ENCODE results near the gene SLC37A1. TPM values are rescaled to one million over a fixed set of nuclear protein-coding genes. Genes with fewer than 3 reads are reported as not detected.

Gene SLC37A1
- total RNA-seq, 1 experiment from 2014 or later, result 15.0 TPM

DNA sequence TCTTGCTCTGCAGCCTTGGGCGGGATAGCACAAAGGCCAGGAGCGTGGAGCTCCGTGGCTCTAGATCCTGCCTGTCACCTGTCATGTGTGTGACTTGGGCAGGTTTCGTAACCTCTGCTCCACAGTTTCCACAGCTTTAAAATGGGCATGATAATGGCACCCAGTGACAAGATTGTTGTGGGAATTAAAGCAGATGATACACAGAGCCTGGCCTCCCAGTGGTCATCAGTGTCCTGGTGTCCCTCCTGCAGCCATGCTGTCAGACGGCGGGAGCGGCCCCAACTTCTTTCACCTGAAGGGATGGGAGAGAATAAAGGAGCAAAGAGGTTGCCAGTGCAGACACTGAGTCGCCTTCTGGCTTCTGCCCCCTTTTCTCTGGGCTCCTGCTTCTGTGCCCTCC, 61.5 kb downstream of the SLC37A1 start:
- TF ChIP-seq FOSL1 (IDR thresholded peaks at IDR 0.05; ENCODE audit: low read depth), result no peak
- no peak for TF ChIP-seq SIN3A (IDR thresholded peaks at IDR 0.05; ENCODE audit: low read depth)
- TF ChIP-seq CBX3 (IDR thresholded peaks at IDR 0.05; ENCODE audit: low read depth), result no peak
- TF ChIP-seq, protein P1, sequence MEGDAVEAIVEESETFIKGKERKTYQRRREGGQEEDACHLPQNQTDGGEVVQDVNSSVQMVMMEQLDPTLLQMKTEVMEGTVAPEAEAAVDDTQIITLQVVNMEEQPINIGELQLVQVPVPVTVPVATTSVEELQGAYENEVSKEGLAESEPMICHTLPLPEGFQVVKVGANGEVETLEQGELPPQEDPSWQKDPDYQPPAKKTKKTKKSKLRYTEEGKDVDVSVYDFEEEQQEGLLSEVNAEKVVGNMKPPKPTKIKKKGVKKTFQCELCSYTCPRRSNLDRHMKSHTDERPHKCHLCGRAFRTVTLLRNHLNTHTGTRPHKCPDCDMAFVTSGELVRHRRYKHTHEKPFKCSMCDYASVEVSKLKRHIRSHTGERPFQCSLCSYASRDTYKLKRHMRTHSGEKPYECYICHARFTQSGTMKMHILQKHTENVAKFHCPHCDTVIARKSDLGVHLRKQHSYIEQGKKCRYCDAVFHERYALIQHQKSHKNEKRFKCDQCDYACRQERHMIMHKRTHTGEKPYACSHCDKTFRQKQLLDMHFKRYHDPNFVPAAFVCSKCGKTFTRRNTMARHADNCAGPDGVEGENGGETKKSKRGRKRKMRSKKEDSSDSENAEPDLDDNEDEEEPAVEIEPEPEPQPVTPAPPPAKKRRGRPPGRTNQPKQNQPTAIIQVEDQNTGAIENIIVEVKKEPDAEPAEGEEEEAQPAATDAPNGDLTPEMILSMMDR (IDR thresholded peaks at IDR 0.05 in 2 of 3, conservative IDR thresholded peaks at IDR 0.05 in 1 of 3; ENCODE audit: borderline replicate concordance in 1 of 3, insufficient read depth in 1 of 3, low read depth in 2 of 3, low read length in 2 of 3), result no peak
- TF ChIP-seq EZH2 (IDR thresholded peaks at IDR 0.05), result no peak
- TF ChIP-seq POLR2AphosphoS5 (IDR thresholded peaks at IDR 0.05; ENCODE audit: low read depth, low read length), result no peak
- TF ChIP-seq, protein P2, sequence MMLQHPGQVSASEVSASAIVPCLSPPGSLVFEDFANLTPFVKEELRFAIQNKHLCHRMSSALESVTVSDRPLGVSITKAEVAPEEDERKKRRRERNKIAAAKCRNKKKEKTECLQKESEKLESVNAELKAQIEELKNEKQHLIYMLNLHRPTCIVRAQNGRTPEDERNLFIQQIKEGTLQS (IDR thresholded peaks at IDR 0.05), result no peak
- no peak for TF ChIP-seq TCF7L2 (IDR thresholded peaks at IDR 0.05; ENCODE audit: borderline replicate concordance, extremely low read depth, insufficient read depth, insufficient read length)
- TF ChIP-seq, protein P3, sequence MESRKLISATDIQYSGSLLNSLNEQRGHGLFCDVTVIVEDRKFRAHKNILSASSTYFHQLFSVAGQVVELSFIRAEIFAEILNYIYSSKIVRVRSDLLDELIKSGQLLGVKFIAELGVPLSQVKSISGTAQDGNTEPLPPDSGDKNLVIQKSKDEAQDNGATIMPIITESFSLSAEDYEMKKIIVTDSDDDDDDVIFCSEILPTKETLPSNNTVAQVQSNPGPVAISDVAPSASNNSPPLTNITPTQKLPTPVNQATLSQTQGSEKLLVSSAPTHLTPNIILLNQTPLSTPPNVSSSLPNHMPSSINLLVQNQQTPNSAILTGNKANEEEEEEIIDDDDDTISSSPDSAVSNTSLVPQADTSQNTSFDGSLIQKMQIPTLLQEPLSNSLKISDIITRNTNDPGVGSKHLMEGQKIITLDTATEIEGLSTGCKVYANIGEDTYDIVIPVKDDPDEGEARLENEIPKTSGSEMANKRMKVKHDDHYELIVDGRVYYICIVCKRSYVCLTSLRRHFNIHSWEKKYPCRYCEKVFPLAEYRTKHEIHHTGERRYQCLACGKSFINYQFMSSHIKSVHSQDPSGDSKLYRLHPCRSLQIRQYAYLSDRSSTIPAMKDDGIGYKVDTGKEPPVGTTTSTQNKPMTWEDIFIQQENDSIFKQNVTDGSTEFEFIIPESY (IDR thresholded peaks at IDR 0.05; ENCODE audit: extremely low read depth, insufficient replicate concordance, low read length), result no peak
- TF ChIP-seq CEBPB (IDR thresholded peaks at IDR 0.05; ENCODE audit: low read depth), result no peak
- no peak for TF ChIP-seq YY1 (IDR thresholded peaks at IDR 0.05; ENCODE audit: extremely low read depth, insufficient replicate concordance, low read depth, low read length)
- TF ChIP-seq SP1 (IDR thresholded peaks at IDR 0.05; ENCODE audit: low read depth), result no peak
- TF ChIP-seq ZNF274 (IDR thresholded peaks at IDR 0.05; ENCODE audit: low read depth, low read length), result no peak
- TF ChIP-seq, protein P4, sequence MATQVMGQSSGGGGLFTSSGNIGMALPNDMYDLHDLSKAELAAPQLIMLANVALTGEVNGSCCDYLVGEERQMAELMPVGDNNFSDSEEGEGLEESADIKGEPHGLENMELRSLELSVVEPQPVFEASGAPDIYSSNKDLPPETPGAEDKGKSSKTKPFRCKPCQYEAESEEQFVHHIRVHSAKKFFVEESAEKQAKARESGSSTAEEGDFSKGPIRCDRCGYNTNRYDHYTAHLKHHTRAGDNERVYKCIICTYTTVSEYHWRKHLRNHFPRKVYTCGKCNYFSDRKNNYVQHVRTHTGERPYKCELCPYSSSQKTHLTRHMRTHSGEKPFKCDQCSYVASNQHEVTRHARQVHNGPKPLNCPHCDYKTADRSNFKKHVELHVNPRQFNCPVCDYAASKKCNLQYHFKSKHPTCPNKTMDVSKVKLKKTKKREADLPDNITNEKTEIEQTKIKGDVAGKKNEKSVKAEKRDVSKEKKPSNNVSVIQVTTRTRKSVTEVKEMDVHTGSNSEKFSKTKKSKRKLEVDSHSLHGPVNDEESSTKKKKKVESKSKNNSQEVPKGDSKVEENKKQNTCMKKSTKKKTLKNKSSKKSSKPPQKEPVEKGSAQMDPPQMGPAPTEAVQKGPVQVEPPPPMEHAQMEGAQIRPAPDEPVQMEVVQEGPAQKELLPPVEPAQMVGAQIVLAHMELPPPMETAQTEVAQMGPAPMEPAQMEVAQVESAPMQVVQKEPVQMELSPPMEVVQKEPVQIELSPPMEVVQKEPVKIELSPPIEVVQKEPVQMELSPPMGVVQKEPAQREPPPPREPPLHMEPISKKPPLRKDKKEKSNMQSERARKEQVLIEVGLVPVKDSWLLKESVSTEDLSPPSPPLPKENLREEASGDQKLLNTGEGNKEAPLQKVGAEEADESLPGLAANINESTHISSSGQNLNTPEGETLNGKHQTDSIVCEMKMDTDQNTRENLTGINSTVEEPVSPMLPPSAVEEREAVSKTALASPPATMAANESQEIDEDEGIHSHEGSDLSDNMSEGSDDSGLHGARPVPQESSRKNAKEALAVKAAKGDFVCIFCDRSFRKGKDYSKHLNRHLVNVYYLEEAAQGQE (IDR thresholded peaks at IDR 0.05; ENCODE audit: low read depth), result no peak
- TF ChIP-seq POLR2A (IDR thresholded peaks at IDR 0.05; ENCODE audit: borderline replicate concordance, extremely low read depth, insufficient read depth, insufficient read length), result no peak
- no peak for TF ChIP-seq EGR1 (IDR thresholded peaks at IDR 0.05; ENCODE audit: low read depth)
- no peak for TF ChIP-seq EZH2phosphoT487 (IDR thresholded peaks at IDR 0.05; ENCODE audit: borderline replicate concordance)
- no peak for TF ChIP-seq ZFX (IDR thresholded peaks at IDR 0.05)
- Histone ChIP-seq H4K20me1 (ENCODE audit: insufficient read depth) (no peaks in the 10 kb centered on the region), H3K4me3 (replicated peaks in 1 of 2; ENCODE audit: low read depth in 1 of 2, low read length in 2 of 2) (no peak overlapping the region), H2AFZ (ENCODE audit: low read depth, low read length, poor library complexity, severe bottlenecking) (no peak overlapping the region), H3K9ac (ENCODE audit: low read length) (no peak overlapping the region), H3K9me2 (ENCODE audit: insufficient read depth) (no peaks in the 10 kb centered on the region), H3K27ac (ENCODE audit: low read depth, low read length) (no peak overlapping the region), H3K9me3 (ENCODE audit: control insufficient read depth in 1 of 2, insufficient read depth in 1 of 2, low read depth in 1 of 2, low read length in 2 of 2) (no peaks in the 10 kb centered on the region; a peak in 2 of 4 replicates), H3K36me3 (ENCODE audit: control insufficient read depth in 1 of 2, insufficient read depth in 2 of 2, low read length in 2 of 2) (no peaks in the 10 kb centered on the region), H3K4me1 (ENCODE audit: control insufficient read depth in 1 of 2, insufficient read depth in 2 of 2, low read length in 2 of 2) (no peaks in the 10 kb centered on the region), H3K4me2 (ENCODE audit: low read length) (no peak overlapping the region), H3K27me3 (ENCODE audit: insufficient read depth, low read length) (no peaks in the 10 kb centered on the region), H3K79me2 (ENCODE audit: insufficient read depth, low read length) (no peaks in the 10 kb centered on the region)
- POLR2A ChIA-PET, result no interaction called here
- RAD21 ChIA-PET (ENCODE audit: low non-redundant PET in 1 of 2, low total read pairs in 2 of 2, uncharacterized antibody in 2 of 2, unreplicated experiment in 2 of 2), result no interaction called here
- DNase-seq (ENCODE audit: low read depth, low spot score), result no peak
- intact Hi-C loops (cut with micrococcal nuclease), result no loop called here
- CTCF ChIA-PET, result no interaction called here
- no TSS peak for BruUV-seq (replicated peaks)
- ATAC-seq, result no peak

Data from HCT116 (cell line).